H54 (cell line): ENCODE results near the gene C1orf94.

Experiments
- DNase-seq: peaks from one replicate; pipeline ENCODE4 v3.0.0; 2011; ENCODE audit warnings: low spot score, mixed read lengths; ENCODE audit not compliant: insufficient read length
- FAIRE-seq: peaks from 3 replicates; lab custom pipeline; 2011; peaks lifted over from hg19 to GRCh38; lab: Jason Lieb, UNC
- POLR2A ChIP-seq: IDR thresholded peaks from 2 replicates; pipeline ENCODE4 v1.6.1; 2011; ENCODE audit warnings: low read depth, mild to moderate bottlenecking, low read length

C1orf94 gene

GRCh38 chr1:34186741-34187494, 10.2 kb downstream of the C1orf94 start:
- peak; percentile 80 for FAIRE-seq
- peak; percentile 46 for DNase-seq
- TF ChIP-seq POLR2A, result no peak

GRCh38 chr1:34188418-34188817, 11.7 kb downstream of the C1orf94 start:
- FAIRE-seq (no peak), DNase-seq (peak; percentile 24)
- no peak for TF ChIP-seq POLR2A

GRCh38 chr1:34188985-34189384, 12.3 kb downstream of the C1orf94 start:
- TF ChIP-seq POLR2A, result no peak
- DNase-seq, result no peak
- FAIRE-seq, result no peak

GRCh38 chr1:34190692-34191091, 14.0 kb downstream of the C1orf94 start:
- DNase-seq, result peak; percentile 35
- TF ChIP-seq POLR2A, result no peak
- FAIRE-seq, result peak; percentile 33

GRCh38 chr1:34192621-34193020, 15.9 kb downstream of the C1orf94 start:
- no peak for TF ChIP-seq POLR2A
- no peak for DNase-seq

GRCh38 chr1:34199927-34200326, 23.2 kb downstream of the C1orf94 start:
- DNase-seq, result peak; percentile 90
- FAIRE-seq, result peak; percentile 97
- no peak for TF ChIP-seq POLR2A

More at GRCh38 chr1:34192621-34193020, 15.9 kb downstream of the C1orf94 start:
- no peak for FAIRE-seq

GRCh38 chr1:34212673-34213072, 36.0 kb downstream of the C1orf94 start:
- DNase-seq, result no peak
- no peak for TF ChIP-seq POLR2A
- FAIRE-seq, result no peak

- FAIRE-seq (no peak), DNase-seq (no peak)
- TF ChIP-seq POLR2A, result no peak
Observed at GRCh38 chr1:34213956-34214355, 37.2 kb downstream of the C1orf94 start.

GRCh38 chr1:34231441-34231840, 54.7 kb downstream of the C1orf94 start:
- DNase-seq, result no peak
- FAIRE-seq, result no peak
- TF ChIP-seq POLR2A, result no peak

GRCh38 chr1:34235594-34235993, 58.9 kb downstream of the C1orf94 start:
- no peak for TF ChIP-seq POLR2A
- FAIRE-seq (no peak), DNase-seq (no peak)

- no peak for TF ChIP-seq POLR2A
Observed at GRCh38 chr1:34236089-34236488, 59.4 kb downstream of the C1orf94 start.

GRCh38 chr1:34237151-34237815, 60.6 kb downstream of the C1orf94 start:
- DNase-seq, result no peak
- no peak for TF ChIP-seq POLR2A
- FAIRE-seq, result no peak

More at GRCh38 chr1:34236089-34236488, 59.4 kb downstream of the C1orf94 start:
- DNase-seq (no peak), FAIRE-seq (no peak)

- DNase-seq, result no peak
- FAIRE-seq, result no peak
- TF ChIP-seq POLR2A, result no peak
Observed at GRCh38 chr1:34245967-34246366, 69.3 kb downstream of the C1orf94 start.

GRCh38 chr1:34250342-34250741, 73.6 kb downstream of the C1orf94 start:
- TF ChIP-seq POLR2A, result no peak
- DNase-seq, result no peak
- FAIRE-seq, result no peak

GRCh38 chr1:34262023-34262853, 85.5 kb downstream of the C1orf94 start:
- DNase-seq, result no peak
- FAIRE-seq, result no peak
- no peak for TF ChIP-seq POLR2A
